ENCODE results near the gene NOXA1. TPM values are rescaled to one million over a fixed set of nuclear protein-coding genes. Genes with fewer than 3 reads are reported as not detected.

The NOXA1 gene
- total and polyA plus RNA-seq, 2 of the 8 experiments (the other 6 are each of a cell fraction or from before 2014, with no cell fraction given) = 0.34 to 0.91 TPM

DNA sequence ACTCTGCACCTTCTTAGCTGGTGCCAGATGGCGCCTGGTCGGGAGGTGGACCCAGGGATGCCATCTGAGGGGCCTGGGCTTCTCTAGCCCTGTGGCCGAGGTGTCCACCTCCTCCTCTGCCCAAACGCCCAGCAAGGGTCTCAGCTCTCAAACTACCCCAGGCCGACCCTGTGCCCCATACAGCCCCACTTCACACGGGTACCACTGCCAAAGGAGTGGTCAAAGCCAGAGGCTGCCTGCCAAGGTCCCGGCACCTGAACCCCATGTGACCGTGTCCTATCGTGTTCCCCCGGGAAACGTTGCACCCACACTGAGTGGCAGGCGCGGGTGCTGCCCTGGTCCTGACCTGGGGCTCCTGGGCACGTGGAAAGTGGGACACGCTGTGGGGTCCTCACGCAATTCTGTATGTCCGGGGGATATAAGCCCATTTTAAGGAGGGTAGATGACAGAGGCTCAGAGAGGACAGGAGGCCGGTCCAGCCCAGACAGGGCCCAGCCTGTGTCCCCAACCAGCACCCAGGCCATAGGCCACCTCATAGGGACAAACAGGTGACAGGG is 16.0 kb downstream of the NOXA1 start:
- no peaks in the 10 kb centered on the region for H3K79me2 ChIP-seq (ENCODE audit: control insufficient read depth in 1 of 2, insufficient read depth in 2 of 2, low read length in 2 of 2)
- ChIA-PET POLR2A (ENCODE audit: partially characterized antibody) (interaction anchor here (1.6 kb wide), 1 partner anchor 93 kb away, joined by 3 read pairs; no protein-coding TSS in a partner anchor), CTCF (ENCODE audit: partially characterized antibody) (interaction anchor here (1.1 kb wide), 1 partner anchor 30 kb away, joined by 3 read pairs; no protein-coding TSS in a partner anchor)
- no peak overlapping the region for H4K91ac ChIP-seq (replicated peaks; ENCODE audit: insufficient read length, low read length)
- H4K8ac ChIP-seq (ENCODE audit: extremely low read depth, insufficient read depth, low read length) = peak overlapping the region; percentile 68; the same call in 1 of the 2 replicates
- no peaks in the 10 kb centered on the region for H3K27me3 ChIP-seq (replicated peaks in 1 of 4; ENCODE audit: control insufficient read depth in 3 of 4, extremely low read depth in 1 of 4, insufficient read depth in 3 of 4, low read length in 3 of 4)
- H4K5ac ChIP-seq (ENCODE audit: insufficient read length, low read depth, low read length) = no peak overlapping the region
- H3K36me3 ChIP-seq (ENCODE audit: control insufficient read depth in 2 of 4, insufficient read depth in 4 of 4, low read length in 3 of 4) = no peaks in the 10 kb centered on the region
- DNase-seq (ENCODE audit: low read depth in 1 of 2, low spot score in 2 of 2) (no peak), FAIRE-seq (no peak)
- H3K4me2 ChIP-seq (ENCODE audit: insufficient read depth in 1 of 2, low read depth in 2 of 2, low read length in 2 of 2) = no peak overlapping the region
- no peak overlapping the region for H2AK5ac ChIP-seq (ENCODE audit: low read depth, low read length)
- 0 out of 2 replicates have a peak overlapping the region, but pooled peaks have one; percentile 17 for H2BK12ac ChIP-seq (ENCODE audit: low read depth, low read length)
- no peak overlapping the region for H3K4me3 ChIP-seq (ENCODE audit: extremely low read depth in 1 of 4, insufficient read depth in 2 of 4, low read depth in 3 of 4, low read length in 4 of 4)
- H2BK15ac ChIP-seq (ENCODE audit: low read length) = no peak overlapping the region
- H3K4ac ChIP-seq (replicated peaks; ENCODE audit: insufficient read length, low read depth, low read length) = no peak overlapping the region
- H2BK120ac ChIP-seq (replicated peaks; ENCODE audit: low read depth, low read length) = no peak overlapping the region
- H3K56ac ChIP-seq (replicated peaks; ENCODE audit: insufficient read length, low read depth, low read length) = no peak overlapping the region
- H4K20me1 ChIP-seq (replicated peaks in 1 of 2; ENCODE audit: control insufficient read depth in 1 of 2, insufficient read depth in 2 of 2, low read length in 2 of 2) = no peaks in the 10 kb centered on the region
- no peak overlapping the region for H3K27ac ChIP-seq (ENCODE audit: low read depth, low read length)
- no peaks in the 10 kb centered on the region for H3K79me1 ChIP-seq (ENCODE audit: low read depth, low read length)
- H3K14ac ChIP-seq (ENCODE audit: insufficient read length) = no peak overlapping the region
- H3K18ac ChIP-seq (ENCODE audit: extremely low read depth, low read length) = no peak overlapping the region
- H2BK20ac ChIP-seq (ENCODE audit: low read length) = no peak overlapping the region
- H3K9me3 ChIP-seq (ENCODE audit: insufficient read depth in 2 of 2, low read depth in 1 of 2, low read length in 1 of 2) = no peaks in the 10 kb centered on the region
- no peak overlapping the region for H3K9ac ChIP-seq (replicated peaks in 1 of 4; ENCODE audit: extremely low read depth in 1 of 4, low read depth in 3 of 4, low read length in 3 of 4)
- peaks cover 0 to 3% (median 0%) of the 10 kb centered on the region in 4 experiments; a peak in 1 of 7 replicates for H3K4me1 ChIP-seq (replicated peaks in 1 of 4; ENCODE audit: control insufficient read depth in 3 of 4, insufficient read depth in 4 of 4, low read length in 3 of 4)
- H3K23ac ChIP-seq (ENCODE audit: insufficient read length) = no peak overlapping the region
- no peak overlapping the region for H2AFZ ChIP-seq (ENCODE audit: low read length)
- 84% methylated on average over 18 of the region's 18 CpGs; no CpG with 5 or more reads in 1 of the 2 experiments for WGBS, 2 experiments (ENCODE audit: extremely low coverage in 1 of 2, insufficient coverage in 1 of 2, insufficient read length in 1 of 2, insufficient replicate concordance in 2 of 2, low coverage in 1 of 2, low lambda C conversion rate in 2 of 2, missing lambda C conversion rate in 1 of 2)
- H3K23me2 ChIP-seq (ENCODE audit: low read depth, low read length) = no peaks in the 10 kb centered on the region; the same call in 1 of the 2 replicates
- no peak overlapping the region for H2BK5ac ChIP-seq (ENCODE audit: low read depth, low read length)
- TF ChIP-seq KDM4A (IDR thresholded peaks at IDR 0.05; ENCODE audit: low read depth, low read length, severe bottlenecking) = no peak
